Stromal cell of bone marrow (primary cell): ENCODE measurements around the gene CERS6.

Source experiments
- DNase-seq: peaks from one replicate; pipeline ENCODE4 v3.0.0-alpha.2; 2012; ENCODE audit warnings: low read depth

Gene CERS6

DNA sequence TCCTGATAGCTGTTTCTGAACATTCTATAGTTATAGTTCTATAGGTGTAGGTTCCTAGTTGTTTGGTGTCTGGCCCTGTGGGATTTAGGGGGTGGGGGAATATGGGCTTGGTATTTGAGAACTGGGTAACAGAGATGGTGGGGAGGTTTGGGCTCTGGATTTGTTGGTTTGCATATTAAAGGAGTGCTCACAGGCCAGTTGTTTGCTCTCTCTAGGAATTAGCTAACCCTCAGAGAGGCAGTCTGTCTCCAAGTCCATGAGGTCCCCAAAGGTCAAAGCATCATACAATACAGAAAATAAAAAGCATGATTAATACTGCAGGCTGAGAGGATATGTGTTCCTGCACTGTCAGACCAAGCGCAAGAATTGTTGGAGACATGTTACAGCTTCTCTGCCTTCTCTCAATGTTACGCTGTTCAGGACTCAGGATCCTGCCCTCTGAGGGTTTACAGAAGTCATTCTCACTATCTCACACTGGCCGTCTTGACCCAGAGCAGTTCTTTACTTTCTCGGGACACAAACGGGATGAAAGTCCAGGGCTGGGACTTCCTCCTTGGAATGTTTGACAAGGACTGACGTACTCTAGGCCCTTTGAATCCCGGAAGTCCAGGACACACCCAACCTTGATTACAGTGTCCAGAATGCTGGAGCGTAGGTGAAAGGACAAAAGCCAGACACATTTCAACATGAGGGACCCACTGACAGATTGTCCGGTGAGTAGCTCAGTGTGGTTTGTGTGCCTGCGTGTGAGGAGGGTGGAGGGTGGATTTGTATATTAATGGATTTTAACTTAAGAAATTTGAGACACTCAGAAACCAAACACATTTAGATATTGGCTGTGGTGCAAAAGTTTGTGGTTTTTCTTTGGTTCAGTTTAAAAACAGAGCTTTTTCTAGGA is 346.1 kb downstream of the CERS6 start, which contains the start of gene NOSTRIN:
Gene NOSTRIN, plus strand, starts transcription at position 677 of the 898 bp plus-strand sequence. Its CDS starts 10 bp downstream, at position 687.
- peak; percentile 21 for DNase-seq

DNA sequence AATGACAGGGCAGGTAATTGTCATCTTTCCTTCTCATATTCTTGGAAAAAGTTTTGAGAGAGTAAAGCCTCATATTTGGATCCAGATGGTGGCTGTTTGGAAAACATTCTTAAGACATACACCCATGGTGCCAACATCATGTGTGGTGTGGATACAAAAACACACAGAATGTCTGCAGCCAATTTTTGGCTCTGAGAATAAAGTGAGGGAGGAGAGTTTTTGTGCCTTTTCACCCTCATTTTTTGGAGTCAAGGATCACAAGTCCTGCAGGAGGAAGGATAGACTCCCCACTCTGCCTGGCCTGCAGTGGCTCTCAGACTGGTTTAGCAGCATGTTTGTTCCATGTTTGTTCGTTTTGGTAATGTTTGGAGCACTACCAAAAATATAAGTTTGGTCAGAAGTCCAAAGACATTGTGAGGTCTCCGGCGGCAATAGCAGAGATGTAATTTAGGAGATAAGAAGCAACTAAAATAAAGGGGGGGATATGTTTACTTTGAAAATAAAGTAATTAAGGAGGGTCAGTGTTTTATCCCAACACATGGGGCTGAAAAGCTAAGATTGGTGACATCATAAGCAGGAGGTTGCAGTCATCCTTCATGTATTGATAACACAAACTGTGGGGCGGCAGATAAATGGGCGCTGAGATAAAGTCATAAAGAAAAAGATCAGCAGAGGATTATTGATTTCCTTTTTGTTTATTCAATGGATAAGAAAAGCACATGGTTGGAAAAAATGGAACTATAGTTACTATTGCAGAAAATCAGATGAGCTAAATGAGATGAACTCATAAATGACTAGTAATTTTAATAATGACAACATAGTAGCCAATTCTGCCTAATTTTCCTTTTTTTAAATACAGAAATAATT is 347.0 kb downstream of the CERS6 start:
- DNase-seq: no peak

DNA sequence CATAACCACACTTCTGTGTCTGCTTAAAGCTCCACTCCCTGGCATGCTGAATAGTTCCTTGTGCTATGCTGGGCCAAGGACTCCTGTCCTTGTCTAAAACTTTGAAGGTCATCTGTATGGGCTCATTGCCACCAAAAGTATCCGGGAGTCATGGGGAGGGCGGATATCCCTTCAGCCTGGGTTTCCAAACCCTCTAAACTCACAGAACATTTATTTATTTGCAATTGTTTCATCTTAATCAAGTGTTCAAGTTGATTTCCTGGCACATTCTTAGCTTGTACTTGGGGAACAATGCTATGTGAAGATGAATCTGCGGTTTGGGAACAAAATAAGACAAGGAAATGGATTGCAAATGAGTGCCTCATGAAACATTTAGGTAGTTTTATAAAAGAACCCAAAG is 348.1 kb downstream of the CERS6 start:
- no peak for DNase-seq

DNA sequence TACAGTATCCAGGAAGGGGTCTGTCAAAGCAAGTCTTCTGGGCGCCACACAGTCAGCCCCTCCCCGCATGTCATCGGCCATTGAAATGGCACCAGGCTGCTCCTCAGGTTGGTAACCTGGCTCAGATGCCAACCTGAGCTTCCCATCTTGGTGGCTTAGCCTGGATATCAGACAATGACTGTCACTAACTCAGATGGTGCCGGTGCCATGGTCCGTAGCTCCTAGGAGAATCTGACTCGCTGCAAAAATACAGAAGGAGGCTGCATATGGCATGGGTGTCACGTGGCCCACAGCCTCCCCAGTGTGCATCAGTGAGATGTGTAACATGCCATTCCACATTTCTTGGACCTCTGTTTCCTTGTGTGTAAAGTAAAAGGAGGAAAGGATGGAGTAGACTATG is 349.5 kb downstream of the CERS6 start:
- DNase-seq: no peak

DNA sequence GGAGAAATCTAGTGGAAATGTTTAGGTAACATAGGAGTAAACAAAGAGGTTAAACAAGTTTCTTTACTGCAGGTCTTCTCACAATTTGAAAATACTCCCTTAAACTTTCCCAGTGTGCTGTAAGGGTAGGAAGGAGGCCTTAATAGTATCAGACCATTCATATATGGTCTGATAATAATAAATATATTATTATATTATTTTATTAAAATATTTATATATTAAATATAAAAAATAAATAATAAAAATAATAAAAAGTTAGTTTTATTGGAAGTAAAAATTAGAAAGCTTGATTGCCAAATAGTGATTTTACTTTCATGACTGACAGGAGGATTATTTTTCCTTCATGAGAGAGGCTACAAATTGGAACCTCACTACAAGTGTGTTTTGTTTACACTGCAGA is 353.5 kb downstream of the CERS6 start:
- DNase-seq: no peak

DNA sequence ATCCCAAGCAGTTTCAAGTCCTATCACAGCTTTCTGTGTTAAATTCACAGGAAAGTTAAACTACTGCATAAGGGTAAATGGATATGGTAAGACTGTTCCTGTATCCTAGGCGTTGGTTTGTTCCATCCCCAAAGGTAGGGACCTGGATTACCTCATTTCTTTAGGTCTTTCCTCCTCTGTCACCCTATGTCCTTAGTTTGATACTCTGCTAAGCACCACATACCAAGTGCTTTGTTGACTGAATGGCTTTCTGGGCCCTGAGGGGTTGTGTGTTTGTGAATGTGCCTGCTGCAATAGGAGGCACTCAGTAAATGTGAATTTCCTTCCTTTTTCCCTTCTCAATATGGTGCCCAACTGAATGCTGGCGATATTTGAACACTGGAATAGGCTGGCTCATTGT is 354.2 kb downstream of the CERS6 start:
- no peak for DNase-seq

DNA sequence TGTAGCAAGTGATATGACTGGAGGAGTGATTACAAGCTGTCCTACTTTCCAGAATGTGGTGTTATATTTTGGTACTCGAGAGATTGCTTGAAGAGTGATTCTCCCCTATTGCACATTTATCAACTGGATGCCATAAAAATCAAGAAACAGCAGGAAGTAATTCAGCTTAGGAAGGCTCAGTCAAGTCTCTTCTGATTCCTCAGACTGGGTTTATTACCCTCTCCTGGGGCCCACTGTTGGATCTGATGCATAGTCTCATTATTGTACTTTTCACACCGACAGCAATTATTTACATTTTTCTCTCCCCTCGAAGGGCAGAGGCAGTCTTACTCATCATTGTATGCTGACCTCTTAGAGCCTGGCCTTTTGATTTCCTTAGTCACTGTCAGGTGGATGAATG is 355.6 kb downstream of the CERS6 start:
- DNase-seq: no peak

DNA sequence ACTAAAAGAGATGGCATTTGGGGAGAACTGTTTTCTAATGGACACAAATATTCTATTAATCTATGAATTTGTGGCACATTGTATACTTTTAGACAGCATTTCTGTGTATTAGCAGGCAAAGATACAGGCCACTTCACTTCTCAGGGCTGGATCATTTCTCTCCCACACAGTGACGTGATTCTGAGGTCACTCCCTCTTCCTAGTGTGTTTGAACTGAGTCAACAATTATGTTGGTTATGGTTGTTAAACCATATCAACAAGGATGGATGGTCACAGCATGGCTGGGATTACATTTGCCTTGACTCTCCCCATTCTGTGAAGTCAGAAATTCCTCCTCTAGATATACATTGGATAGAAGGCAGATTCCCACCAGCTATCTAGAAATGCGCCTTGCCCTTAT is 358.0 kb downstream of the CERS6 start:
- no peak for DNase-seq

DNA sequence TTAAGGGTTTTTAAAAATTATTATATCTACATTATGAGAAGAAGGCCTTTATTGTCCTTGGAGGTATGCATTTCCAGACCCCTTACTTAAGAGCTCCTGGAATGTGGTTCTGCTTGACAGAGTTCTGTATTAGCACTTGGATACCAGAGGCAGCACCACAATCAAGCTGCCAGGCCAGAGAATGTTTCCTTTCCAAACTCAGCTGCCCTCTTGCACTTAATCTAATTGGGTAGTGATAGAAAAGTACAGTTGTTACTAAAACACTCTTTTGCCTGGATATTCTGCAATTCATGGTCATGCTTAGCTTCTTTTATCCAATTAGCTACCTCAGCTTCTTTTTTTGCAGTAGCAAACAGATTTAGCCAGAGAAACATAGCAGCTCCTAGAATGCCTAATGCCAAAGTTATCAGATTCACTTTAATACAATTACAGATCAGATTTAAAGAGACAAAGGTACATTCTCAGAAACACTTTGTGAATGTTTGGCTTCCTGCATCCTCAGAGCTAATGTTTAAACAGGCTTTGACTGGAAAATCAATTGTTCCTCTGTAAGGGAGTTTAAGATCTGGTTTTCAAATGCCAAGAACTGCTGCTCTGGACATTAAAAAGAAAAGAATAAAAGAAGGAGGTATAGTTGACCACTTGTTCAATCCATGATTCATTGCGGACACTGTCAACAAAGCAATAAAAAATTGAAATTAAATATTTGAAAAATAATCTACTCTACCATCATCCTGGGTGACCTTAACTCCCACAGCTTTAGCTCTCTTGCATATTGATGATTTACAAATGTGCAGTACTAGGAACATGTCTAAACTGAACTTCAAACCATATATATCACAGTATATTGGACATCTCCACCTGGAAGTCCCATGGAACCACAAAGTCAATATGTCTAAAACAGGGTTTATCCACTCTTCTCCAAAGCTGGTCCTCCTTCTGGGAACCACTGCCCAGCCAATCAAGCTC is 359.2 kb downstream of the CERS6 start:
- no peak for DNase-seq

DNA sequence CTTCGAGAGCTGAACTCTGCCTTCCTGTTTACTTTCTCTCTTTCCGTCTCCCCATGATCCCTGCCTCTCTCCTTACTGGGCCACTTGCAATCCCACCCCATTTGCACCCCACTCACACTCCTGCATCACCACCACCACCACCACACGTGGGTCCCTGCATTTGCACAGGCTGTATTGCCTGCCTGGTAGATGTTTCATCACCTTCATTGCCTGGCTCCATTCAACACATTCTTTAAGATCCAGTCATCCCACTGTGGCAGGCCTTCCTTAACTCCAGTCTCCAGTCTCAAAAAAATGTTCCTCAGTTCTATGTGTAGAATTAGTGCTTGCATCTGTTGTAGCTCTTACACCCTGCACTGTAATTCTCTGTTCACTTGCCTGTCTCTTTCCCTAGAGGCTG is 360.3 kb downstream of the CERS6 start:
- DNase-seq: peak; percentile 51

DNA sequence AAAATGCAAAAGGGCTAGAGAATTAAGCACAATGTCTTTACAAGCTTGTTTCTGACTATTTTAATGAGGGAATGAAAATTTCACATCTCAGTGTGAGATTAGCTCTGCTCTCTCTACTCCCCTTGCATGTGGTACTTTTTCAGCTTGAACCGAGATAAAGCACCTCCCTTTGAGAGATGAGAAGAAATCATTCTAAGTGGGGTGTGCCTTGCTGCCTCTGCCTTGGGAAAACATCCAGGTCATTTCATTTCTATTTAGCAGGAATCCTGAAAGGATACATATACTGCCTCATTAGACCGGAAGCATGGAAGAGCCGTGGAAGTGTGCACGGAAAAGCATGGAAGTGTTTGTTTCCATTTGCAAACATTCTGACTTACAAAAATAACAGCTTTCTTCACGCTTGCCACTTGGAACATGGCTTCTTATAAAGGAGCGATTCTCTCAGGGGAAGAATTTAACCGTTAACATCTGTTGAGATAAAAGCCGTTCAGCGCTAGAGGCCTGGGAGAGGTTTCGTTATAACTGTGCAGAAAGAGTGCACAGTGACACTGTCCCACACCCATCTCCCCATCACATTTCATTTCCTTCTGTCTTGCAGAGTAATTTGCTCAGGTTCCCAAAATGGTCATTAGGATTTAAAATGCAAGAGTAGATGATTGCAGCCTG is 363.1 kb downstream of the CERS6 start:
- no peak for DNase-seq

DNA sequence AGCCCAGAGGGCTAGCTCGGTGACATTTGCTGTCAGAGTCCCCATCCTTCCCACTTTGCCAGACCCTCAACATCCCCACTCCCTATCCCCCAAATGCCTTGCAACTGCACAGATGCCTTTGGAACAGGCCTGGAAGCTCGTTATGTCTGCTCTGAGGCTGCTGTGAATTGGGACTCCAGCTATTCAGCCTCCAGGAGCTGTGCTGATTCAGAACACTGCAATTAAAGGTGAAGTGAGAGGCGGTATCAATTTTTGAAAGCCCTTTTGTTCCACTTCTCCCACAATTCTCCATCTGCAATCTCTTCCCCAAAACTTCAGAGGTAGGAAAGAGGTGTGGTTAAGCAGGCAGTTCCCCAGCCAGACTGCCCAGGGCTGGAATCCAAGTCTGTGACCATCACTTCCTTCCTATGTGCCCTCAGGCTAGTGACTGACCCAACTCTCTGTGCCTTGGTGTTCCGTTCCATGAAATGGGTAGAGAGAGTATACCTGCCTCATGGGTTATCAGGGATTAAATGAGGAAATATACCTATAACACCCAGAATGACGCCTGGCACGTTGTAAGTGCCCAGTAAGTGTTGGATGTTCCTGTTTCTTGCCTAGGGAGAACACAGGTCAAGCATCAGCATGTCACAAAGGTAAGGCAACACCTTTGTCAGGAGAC is 363.9 kb downstream of the CERS6 start:
- DNase-seq: no peak

DNA sequence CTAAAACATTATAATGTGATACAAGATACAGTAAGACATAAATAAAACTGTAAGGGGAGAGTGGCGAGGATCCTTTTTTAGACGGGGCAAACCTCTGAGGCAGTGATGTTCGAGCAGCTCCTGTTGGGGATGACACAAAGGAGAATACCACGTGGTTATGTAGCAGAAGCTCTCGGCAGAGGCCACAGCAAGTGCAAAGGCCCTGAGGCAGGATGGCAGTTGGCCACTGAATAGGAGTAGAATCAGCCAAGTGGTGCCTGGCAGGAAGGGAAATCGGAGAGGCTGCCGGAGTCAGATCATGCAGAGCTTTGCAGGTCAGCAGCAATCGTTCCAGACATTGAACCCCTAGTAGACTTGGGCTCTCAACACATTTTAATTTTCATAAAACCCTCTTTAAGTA is 365.5 kb downstream of the CERS6 start:
- no peak for DNase-seq

DNA sequence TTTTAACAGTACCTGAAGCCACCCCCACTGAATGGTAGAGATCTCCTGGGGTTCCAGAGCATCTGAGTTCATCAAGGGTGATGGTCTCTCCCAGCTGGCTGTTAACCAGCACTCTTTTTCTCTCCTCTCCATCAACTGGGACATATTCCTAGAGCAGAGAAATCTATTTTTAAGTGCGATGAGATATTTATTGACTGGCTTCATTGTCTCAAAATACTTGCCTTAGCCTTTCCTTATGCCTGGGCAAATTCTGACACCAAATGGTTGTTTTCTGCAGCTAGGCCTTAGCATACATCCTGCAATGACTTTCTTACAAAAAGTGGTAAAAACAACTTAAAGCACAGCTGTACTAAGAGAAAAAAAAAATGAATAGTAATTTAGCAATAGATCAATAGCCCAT is 365.9 kb downstream of the CERS6 start:
- DNase-seq: no peak
